GM20431 (cell line): ENCODE measurements around the gene OR52E2.
"Not testable (repeated sequence)": the region's sequence is repeated elsewhere in the genome, so short reads cannot be mapped to it uniquely, and the experiment has no call there.

Experiments used
- in situ Hi-C: fragments of 300-500 bp; cut with MseI, MboI; formaldehyde crosslinking; loops from one replicate; pipeline ENCODE4 v1.15.0; 2020; ENCODE audit warnings: low sequenced_read_pairs; ENCODE audit not compliant: unreplicated experiment

Gene OR52E2

GRCh38 chr11:5059391-5059790, at the start of gene OR52E2:
TSS of gene OR52E2 (minus strand) at chr11:5059627. CDS start at chr11:5059627, 0 bp downstream.
- in situ Hi-C loops, result no loop called here

DNA sequence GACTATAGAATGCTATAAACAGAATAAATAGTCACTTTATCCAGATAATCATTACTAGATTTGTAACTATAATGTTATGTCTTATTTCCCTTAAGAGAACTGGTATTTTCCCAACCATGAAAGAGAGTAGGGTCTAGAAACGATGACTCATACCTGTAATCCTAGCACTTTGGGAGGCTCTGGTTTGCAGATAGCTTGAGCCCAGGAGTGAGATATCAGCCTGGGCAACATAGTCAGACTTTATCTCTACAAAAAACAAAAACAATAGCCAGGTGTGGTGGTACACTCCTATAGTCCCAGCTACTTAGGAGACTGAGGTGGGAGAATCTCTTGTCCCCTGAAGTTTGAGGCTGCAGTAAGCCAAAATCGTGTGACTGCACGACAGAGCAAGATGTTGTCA, 47.9 kb upstream of the OR52E2 start:
- in situ Hi-C loops, result loop anchor here (25.0 kb wide), 1 partner anchor 280 kb away; the partner anchor contains the start of gene OR51M1

DNA sequence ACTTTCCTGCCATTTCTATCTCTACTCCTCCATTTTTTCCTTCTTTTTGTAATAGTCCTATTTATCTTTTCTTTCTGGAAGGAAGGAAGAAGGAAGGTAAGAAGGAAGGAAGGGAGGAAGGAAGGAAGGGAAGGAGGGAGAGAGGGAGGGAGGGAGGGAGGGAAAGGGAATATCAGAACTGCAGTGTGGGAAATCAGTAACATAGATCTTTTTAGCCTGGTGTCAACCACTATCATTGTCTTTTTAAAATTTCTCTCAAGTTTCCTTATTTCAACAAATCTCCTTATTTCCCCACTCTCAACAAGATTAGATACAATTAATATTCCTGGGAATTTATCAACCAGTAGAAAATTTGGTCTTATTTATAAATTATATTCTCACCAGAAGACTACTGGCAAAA, 43.6 kb upstream of the OR52E2 start:
- in situ Hi-C loops, result loop anchor here (25.0 kb wide), 1 partner anchor 284 kb away; the partner anchor contains the start of gene OR51M1

DNA sequence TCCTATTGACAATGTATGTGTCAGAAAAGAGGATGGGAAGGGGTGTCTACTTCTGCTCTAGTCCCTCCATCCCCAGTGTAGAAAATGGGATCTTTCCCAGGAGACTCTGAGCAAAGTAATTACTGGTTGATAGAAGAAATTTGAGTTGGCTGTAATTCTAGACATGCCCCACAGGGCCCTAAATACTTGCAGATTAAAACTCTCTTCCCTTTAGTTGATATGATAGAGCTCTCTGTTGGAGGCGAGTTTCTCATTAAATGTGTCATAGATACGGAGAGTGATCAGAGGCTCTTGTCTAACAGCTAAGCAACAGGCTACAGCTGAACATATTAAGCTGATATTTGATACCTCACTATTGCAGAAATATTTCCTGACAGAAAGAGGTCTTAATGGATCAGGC, 42.8 kb upstream of the OR52E2 start:
- in situ Hi-C loops, result loop anchor here (25.0 kb wide), 1 partner anchor 285 kb away; the partner anchor contains the start of gene OR51M1

GRCh38 chr11:5096011-5096410, 36.6 kb upstream of the OR52E2 start:
- in situ Hi-C loops, result no loop called here

DNA sequence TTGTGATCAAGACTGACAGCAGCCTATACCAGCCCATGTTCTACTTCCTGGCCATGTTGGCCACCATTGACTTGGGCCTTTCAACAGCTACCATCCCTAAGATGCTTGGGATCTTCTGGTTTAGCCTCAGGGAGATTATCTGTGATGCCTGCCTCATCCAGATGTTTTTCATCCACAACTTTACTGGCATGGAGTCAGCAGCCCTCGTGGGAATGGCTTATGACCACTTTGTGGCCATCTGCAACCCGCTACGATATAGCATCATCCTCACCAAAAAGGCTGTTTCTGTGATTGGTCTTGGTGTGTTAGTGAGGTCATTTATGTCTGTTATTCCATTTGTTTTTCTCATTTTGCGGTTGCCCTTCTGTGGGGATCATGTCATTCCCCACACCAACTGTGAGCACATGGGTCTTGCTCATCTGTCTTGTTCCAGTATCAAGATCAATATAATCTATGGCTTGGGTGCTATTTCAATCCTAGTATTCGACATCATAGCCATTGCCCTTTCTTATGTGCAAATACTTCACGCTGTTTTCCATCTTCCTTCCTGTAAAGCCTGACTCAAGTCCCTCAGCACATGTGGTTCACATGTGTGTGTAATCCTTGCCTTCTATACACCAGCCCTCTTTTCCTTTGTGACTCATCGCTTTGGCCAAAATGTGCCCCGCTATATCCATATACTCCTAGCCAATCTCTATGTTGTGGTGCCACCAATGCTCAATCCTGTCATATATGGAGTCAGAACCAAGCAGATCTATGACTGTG, 33.6 kb upstream of the OR52E2 start:
- in situ Hi-C loops, result no loop called here

DNA sequence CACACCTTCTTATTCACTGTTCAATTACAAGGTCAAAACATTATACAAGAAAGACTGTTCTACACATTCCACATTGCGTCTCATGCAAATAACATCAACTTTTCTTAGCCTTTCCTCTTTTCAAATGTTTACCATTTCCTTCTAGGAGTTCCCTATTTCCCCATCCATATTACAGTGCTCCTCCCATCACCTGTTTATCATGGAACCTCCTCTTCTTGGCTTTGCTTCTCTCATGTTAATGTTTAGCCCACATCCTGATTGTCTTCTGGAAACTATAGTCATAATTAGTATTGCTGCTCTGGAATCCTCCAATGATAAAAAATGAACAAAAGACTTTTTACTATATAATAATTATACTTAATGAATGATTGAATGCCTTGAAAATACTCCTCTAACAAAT, 31.2 kb upstream of the OR52E2 start:
- in situ Hi-C loops, result no loop called here

GRCh38 chr11:5088556-5088955, 29.1 kb upstream of the OR52E2 start:
- in situ Hi-C loops, result no loop called here

GRCh38 chr11:5083602-5084001, 24.2 kb upstream of the OR52E2 start:
- in situ Hi-C loops, result no loop called here

- in situ Hi-C loops, result no loop called here
Observed at GRCh38 chr11:5081405-5081804, 22.0 kb upstream of the OR52E2 start.

GRCh38 chr11:5071799-5072198, 12.4 kb upstream of the OR52E2 start:
- in situ Hi-C loops, result no loop called here

- in situ Hi-C loops, result no loop called here
Observed at GRCh38 chr11:5069272-5069671, 9.8 kb upstream of the OR52E2 start, which contains the start of gene OR52E1. TSS of gene OR52E1 (plus strand) at chr11:5069572.

DNA sequence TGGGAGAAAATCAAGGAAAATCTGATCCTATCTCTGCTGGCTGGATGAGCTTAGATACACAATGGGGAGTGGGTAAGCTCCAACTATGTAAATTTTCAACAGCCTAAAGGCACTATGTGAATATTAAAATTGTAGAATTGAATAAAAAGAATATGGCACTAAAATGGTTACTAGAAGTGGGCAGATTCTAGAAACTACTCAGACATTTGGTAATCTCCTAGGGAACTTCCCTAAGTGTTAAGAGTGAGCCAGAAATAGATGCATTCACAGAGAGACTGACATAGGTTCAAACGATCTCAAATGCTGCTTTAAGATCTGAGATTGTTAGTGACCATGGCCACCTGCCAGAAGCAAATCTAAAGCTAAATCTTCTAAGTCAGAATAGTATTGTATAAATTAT, 5.6 kb upstream of the OR52E2 start:
- in situ Hi-C loops, result no loop called here

DNA sequence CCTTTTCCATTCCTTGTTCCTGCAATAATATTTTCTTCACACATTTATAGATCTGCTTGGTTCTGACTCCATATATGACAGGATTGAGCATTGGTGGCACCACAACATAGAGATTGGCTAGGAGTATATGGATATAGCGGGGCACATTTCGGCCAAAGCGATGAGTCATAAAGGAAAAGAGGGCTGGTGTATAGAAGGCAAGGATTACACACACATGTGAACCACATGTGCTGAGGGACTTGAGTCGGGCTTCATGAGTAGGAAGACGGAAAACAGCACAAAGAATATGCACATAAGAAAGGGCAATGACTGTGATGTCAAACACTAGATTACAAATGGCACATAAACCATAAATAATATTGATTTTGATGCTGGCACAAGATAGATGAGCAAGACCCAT, 748 bp downstream of the OR52E2 start:
- in situ Hi-C loops, result not testable (repeated sequence)

GRCh38 chr11:5046754-5047330, 12.6 kb downstream of the OR52E2 start:
- in situ Hi-C loops, result no loop called here

- in situ Hi-C loops, result no loop called here
Observed at GRCh38 chr11:5046226-5046625, 13.2 kb downstream of the OR52E2 start, which contains the start of gene OR52J3. TSS of gene OR52J3 (plus strand) at chr11:5046526. CDS start at chr11:5046526, 0 bp downstream.

- in situ Hi-C loops, result no loop called here
Observed at GRCh38 chr11:5043380-5043779, 16.0 kb downstream of the OR52E2 start.

DNA sequence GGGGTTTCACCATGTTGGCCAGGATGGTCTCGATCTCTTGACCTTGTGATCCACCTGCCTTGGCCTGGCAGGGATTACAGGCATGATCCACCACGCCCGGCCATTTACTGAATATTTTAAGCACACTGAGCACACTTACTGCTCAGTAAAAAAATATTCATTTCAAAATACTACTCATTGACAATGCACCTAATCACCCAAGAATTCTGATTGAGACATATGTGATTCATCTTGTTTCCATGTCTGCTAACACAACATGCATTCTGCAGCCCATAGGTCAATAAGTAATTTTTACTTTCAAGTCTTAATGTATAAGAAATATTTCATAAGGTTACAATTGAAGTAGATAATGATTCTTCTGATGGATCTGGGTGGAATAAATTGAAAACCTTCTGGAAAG, 17.3 kb downstream of the OR52E2 start:
- in situ Hi-C loops, result no loop called here

DNA sequence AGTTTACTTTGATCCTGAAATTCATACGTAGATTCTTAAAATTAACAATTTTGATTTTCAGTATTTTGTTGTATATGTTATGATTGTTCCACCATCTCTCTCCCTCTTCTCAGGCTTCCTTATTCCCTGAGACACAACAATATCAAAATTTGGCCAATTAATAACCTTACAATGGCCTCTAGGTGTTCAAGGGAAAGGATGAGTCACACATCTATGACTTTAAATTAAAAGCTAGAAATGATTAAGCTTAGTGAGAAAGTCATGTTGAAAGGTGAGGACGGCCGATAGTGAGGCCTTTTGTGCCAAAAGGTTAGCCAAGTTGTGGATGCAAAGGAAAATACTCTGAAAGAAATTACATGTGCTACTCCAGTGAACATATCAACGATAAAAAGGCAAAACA, 18.6 kb downstream of the OR52E2 start:
- in situ Hi-C loops, result no loop called here

- in situ Hi-C loops, result no loop called here
Observed at GRCh38 chr11:5038341-5038740, 21.1 kb downstream of the OR52E2 start.

DNA sequence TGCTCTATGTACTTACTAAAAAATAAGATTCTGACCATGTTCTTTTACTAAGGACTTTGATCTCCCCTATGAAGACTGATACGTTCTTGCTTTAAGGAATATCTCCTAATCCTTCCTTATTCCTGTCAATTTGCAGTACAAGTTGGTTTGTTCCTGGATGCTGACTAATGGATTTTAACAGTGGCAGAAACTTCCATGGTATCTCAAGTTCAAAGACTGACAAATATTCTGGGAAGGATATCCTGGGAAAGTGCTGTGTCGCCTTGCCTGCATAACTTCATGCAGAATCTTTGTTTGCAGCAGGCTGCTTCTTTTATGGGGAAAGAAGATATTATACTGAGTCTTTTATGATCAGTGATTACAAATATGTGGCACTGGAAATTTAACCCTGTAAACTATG, 21.5 kb downstream of the OR52E2 start:
- in situ Hi-C loops, result no loop called here
